Immature natural killer cell (primary cell): ENCODE results near the gene HHLA2. TPM values are rescaled to one million over a fixed set of nuclear protein-coding genes. Genes with fewer than 3 reads are reported as not detected.

ENCODE experiments used
- DNase-seq, 3 donors: peaks; one replicate each; pipeline ENCODE4 v3.0.0; 2022; ENCODE audit warnings: mixed read lengths in 1 of 3
- H3K27ac Mint-ChIP-seq, 6 donors: one replicate each; pipeline ENCODE4 v1.8.0; 2020; ENCODE audit warnings: mixed read lengths in 6 of 6, mild to moderate bottlenecking in 5 of 6, inconsistent platforms in 4 of 6, moderate library complexity in 3 of 6
- H3K27me3 Mint-ChIP-seq, 3 donors: one replicate each; pipeline ENCODE4 v1.8.0; 2020 to 2021; ENCODE audit warnings: low read depth in 3 of 3, mild to moderate bottlenecking in 3 of 3, mixed read lengths in 3 of 3, moderate library complexity in 3 of 3, inconsistent platforms in 1 of 3
- H3K36me3 Mint-ChIP-seq, 3 donors: one replicate each; pipeline ENCODE4 v1.8.0; 2020; ENCODE audit warnings: mixed read lengths in 3 of 3, inconsistent platforms in 2 of 3, mild to moderate bottlenecking in 2 of 3
- H3K4me1 Mint-ChIP-seq, 2 donors: one replicate each; pipeline ENCODE4 v1.8.0; 2020; ENCODE audit warnings: inconsistent platforms in 2 of 2, mild to moderate bottlenecking in 2 of 2, mixed read lengths in 2 of 2, moderate library complexity in 1 of 2
- H3K4me3 Mint-ChIP-seq, 5 donors: one replicate each; pipeline ENCODE4 v1.8.0; 2020; ENCODE audit warnings: mild to moderate bottlenecking in 5 of 5, mixed read lengths in 5 of 5, inconsistent platforms in 3 of 5, moderate library complexity in 3 of 5
- H3K9me3 Mint-ChIP-seq, 6 donors: one replicate each; pipeline ENCODE4 v1.8.0; 2020; ENCODE audit warnings: mild to moderate bottlenecking in 6 of 6, mixed read lengths in 6 of 6, inconsistent platforms in 4 of 6, moderate library complexity in 3 of 6
- polyA plus RNA-seq, 3 donors: library from polyadenylated mRNA; unstranded; fragments of 300-500 nt; fragmentation: Illumina TruSeq; gene quantifications; one replicate each; pipeline ENCODE4 v1.2.3, GENCODE V29; 2021

HHLA2 gene
- polyA plus RNA-seq, 3 donors from 2014 or later = not detected

GRCh38 chr3:108338901-108339545 is 42.7 kb downstream of the HHLA2 start:
- no peaks in the 10 kb centered on the region for H3K4me1 Mint-ChIP-seq
- DNase-seq = no peak
- H3K27ac Mint-ChIP-seq = no peak overlapping the region
- no peaks in the 10 kb centered on the region for H3K9me3 Mint-ChIP-seq
- no peaks in the 10 kb centered on the region for H3K27me3 Mint-ChIP-seq
- no peaks in the 10 kb centered on the region for H3K36me3 Mint-ChIP-seq
- no peak overlapping the region for H3K4me3 Mint-ChIP-seq

GRCh38 chr3:108341911-108342310 is 45.6 kb downstream of the HHLA2 start:
- DNase-seq = no peak
- no peaks in the 10 kb centered on the region for H3K4me1 Mint-ChIP-seq
- no peak overlapping the region for H3K27ac Mint-ChIP-seq
- H3K36me3 Mint-ChIP-seq = no peaks in the 10 kb centered on the region
- H3K4me3 Mint-ChIP-seq = no peak overlapping the region
- H3K27me3 Mint-ChIP-seq = peaks cover 0 to 4% (median 0%) of the 10 kb centered on the region in 3 donors
- H3K9me3 Mint-ChIP-seq = no peaks in the 10 kb centered on the region

GRCh38 chr3:108342837-108343486 is 46.6 kb downstream of the HHLA2 start:
- no peak for DNase-seq
- H3K27ac Mint-ChIP-seq = no peak overlapping the region

GRCh38 chr3:108343491-108343890 is 47.1 kb downstream of the HHLA2 start:
- H3K4me1 Mint-ChIP-seq = no peaks in the 10 kb centered on the region
- no peak overlapping the region for H3K27ac Mint-ChIP-seq
- H3K9me3 Mint-ChIP-seq = peaks cover 0 to 4% (median under 1%) of the 10 kb centered on the region in 6 donors
- H3K36me3 Mint-ChIP-seq = peaks cover 0 to 5% (median 0%) of the 10 kb centered on the region in 3 donors
- peaks cover 0 to 9% (median 0%) of the 10 kb centered on the region in 3 donors for H3K27me3 Mint-ChIP-seq
- H3K4me3 Mint-ChIP-seq = no peak overlapping the region
- no peak for DNase-seq

More at GRCh38 chr3:108342837-108343486, 46.6 kb downstream of the HHLA2 start:
- H3K27me3 Mint-ChIP-seq = peaks cover 0 to 6% (median 0%) of the 10 kb centered on the region in 3 donors
- no peak overlapping the region for H3K4me3 Mint-ChIP-seq
- H3K4me1 Mint-ChIP-seq = no peaks in the 10 kb centered on the region
- peaks cover 0 to 1% (median 0%) of the 10 kb centered on the region in 6 donors for H3K9me3 Mint-ChIP-seq
- peaks cover 0 to 2% (median 0%) of the 10 kb centered on the region in 3 donors for H3K36me3 Mint-ChIP-seq

GRCh38 chr3:108345492-108346205 is 49.3 kb downstream of the HHLA2 start:
- H3K4me1 Mint-ChIP-seq = no peaks in the 10 kb centered on the region
- H3K9me3 Mint-ChIP-seq = peaks cover 0 to 4% (median under 1%) of the 10 kb centered on the region in 6 donors
- DNase-seq = no peak
- H3K4me3 Mint-ChIP-seq = no peak overlapping the region
- no peak overlapping the region for H3K27ac Mint-ChIP-seq
- H3K27me3 Mint-ChIP-seq = peaks cover 0 to 9% (median 0%) of the 10 kb centered on the region in 3 donors
- peaks cover 0 to 5% (median 0%) of the 10 kb centered on the region in 3 donors for H3K36me3 Mint-ChIP-seq

GRCh38 chr3:108346301-108347227 is 50.2 kb downstream of the HHLA2 start:
- Mint-ChIP-seq H3K4me1 (no peaks in the 10 kb centered on the region), H3K36me3 (peaks cover 0 to 5% (median 0%) of the 10 kb centered on the region in 3 donors), H3K9me3 (peaks cover 0 to 4% (median under 1%) of the 10 kb centered on the region in 6 donors), H3K4me3 (no peak overlapping the region), H3K27ac (no peak overlapping the region), H3K27me3 (peaks cover 0 to 9% (median 0%) of the 10 kb centered on the region in 3 donors)
- DNase-seq = no peak

GRCh38 chr3:108352176-108352575 is 55.8 kb downstream of the HHLA2 start:
- no peaks in the 10 kb centered on the region for H3K4me1 Mint-ChIP-seq
- peaks cover 0 to 4% (median under 1%) of the 10 kb centered on the region in 6 donors for H3K9me3 Mint-ChIP-seq
- H3K36me3 Mint-ChIP-seq = peaks cover 0 to 5% (median 0%) of the 10 kb centered on the region in 3 donors
- no peak overlapping the region for H3K4me3 Mint-ChIP-seq
- H3K27ac Mint-ChIP-seq = no peak overlapping the region
- DNase-seq = no peak
- peaks cover 0 to 9% (median 0%) of the 10 kb centered on the region in 3 donors for H3K27me3 Mint-ChIP-seq

GRCh38 chr3:108354562-108354961 is 58.2 kb downstream of the HHLA2 start:
- Mint-ChIP-seq H3K27ac (no peak overlapping the region), H3K27me3 (peaks cover 0 to 5% (median 0%) of the 10 kb centered on the region in 3 donors), H3K4me3 (no peak overlapping the region), H3K9me3 (no peaks in the 10 kb centered on the region), H3K4me1 (no peaks in the 10 kb centered on the region), H3K36me3 (no peaks in the 10 kb centered on the region)
- no peak for DNase-seq

GRCh38 chr3:108357042-108357441 is 60.7 kb downstream of the HHLA2 start:
- no peaks in the 10 kb centered on the region for H3K4me1 Mint-ChIP-seq
- H3K27me3 Mint-ChIP-seq = peaks cover 0 to 5% (median 0%) of the 10 kb centered on the region in 3 donors
- no peak overlapping the region for H3K4me3 Mint-ChIP-seq
- no peak overlapping the region for H3K27ac Mint-ChIP-seq
- H3K9me3 Mint-ChIP-seq = no peaks in the 10 kb centered on the region
- DNase-seq = no peak
- no peaks in the 10 kb centered on the region for H3K36me3 Mint-ChIP-seq

GRCh38 chr3:108359011-108359410 is 62.7 kb downstream of the HHLA2 start:
- Mint-ChIP-seq H3K4me1 (no peaks in the 10 kb centered on the region), H3K9me3 (no peaks in the 10 kb centered on the region), H3K27ac (no peak overlapping the region), H3K4me3 (no peak overlapping the region), H3K36me3 (no peaks in the 10 kb centered on the region), H3K27me3 (peaks cover 0 to 1% (median 0%) of the 10 kb centered on the region in 3 donors)
- no peak for DNase-seq

- Mint-ChIP-seq H3K9me3 (peaks cover 0 to 3% (median 0%) of the 10 kb centered on the region in 6 donors), H3K4me3 (no peak overlapping the region), H3K4me1 (no peaks in the 10 kb centered on the region), H3K36me3 (peaks cover 0 to 2% (median 0%) of the 10 kb centered on the region in 3 donors), H3K27me3 (no peaks in the 10 kb centered on the region), H3K27ac (no peak overlapping the region)
- DNase-seq = no peak
Measured at GRCh38 chr3:108376026-108376425, 79.7 kb downstream of the HHLA2 start.

GRCh38 chr3:108377384-108377783 is 81.0 kb downstream of the HHLA2 start:
- Mint-ChIP-seq H3K27ac (no peak overlapping the region), H3K9me3 (no peaks in the 10 kb centered on the region), H3K27me3 (no peaks in the 10 kb centered on the region), H3K4me1 (no peaks in the 10 kb centered on the region), H3K4me3 (no peak overlapping the region), H3K36me3 (peaks cover 0 to 2% (median 0%) of the 10 kb centered on the region in 3 donors)
- DNase-seq = no peak
